ENCODE data around the gene ITCH.

ITCH gene

DNA sequence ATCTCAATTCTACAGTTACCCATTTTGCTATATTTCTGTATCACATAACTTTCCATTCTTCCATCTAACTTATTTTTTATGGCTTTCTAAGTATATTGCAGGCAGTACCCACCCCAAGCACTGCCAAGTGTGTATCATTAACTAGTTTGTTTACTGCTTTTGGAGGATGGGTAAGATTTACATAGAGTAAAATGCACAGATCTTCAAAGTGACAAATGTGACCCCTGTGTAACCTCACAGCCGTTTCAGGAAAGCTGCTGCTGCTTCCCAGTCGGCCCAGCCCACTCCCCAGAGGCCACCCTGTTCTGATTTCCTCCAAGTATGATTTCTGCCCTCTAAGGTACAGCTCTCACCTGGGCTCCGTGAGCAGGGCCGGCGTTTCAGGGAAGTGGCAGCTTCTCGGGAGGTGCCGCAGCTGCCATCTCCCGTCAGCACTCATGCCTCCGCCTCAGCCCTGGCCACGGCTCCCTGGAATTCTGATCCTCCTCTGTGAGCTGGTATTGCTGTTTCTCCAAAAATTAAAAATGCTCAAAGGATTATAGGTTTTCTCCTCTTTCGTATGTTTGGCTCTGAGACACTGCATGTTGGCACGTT lies 180.5 kb downstream of the ITCH start:
- in situ Hi-C loops (cut with HindIII; ENCODE audit: low sequenced_read_pairs) = no loop called here

DNA sequence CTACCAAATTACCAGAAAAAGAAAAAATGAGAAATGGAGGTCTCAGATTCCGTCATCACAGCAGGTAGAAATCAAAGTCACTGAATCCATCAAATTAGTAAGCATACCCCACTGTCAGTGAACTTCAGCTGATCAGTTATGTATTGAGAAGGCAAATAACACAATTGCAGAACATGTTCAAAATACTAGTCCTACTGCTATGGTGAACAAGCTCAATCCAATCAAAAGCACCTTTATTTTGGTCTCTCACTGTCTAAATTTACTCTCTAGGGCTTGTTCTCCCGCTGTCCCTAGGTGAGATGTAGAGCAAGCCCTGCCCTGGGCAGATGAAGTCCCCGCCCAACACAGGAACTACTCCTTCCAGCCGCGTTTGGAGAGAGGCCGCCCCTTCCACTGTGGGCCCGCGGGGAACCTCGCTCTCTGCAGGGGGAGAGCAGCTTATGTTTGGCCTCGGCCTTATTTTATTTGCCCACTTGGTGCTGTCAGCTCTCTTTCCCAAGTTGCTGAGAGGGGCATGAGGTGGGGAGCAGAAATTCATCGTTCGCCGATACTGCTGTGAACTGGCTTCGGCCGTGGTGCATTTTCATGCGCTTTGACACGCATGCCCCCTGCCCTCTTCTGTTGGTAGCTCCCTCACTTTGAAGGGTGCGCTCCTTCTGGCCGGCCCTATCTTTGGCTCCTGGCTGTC lies 181.2 kb downstream of the ITCH start:
- in situ Hi-C loops (cut with HindIII; ENCODE audit: low sequenced_read_pairs) = no loop called here

- in situ Hi-C loops (cut with HindIII; ENCODE audit: low sequenced_read_pairs) = no loop called here
Measured at GRCh38 chr20:34546751-34547181, 183.7 kb downstream of the ITCH start.

- in situ Hi-C loops (cut with HindIII; ENCODE audit: low sequenced_read_pairs) = no loop called here
Measured at GRCh38 chr20:34547844-34548613, 185.0 kb downstream of the ITCH start.

- in situ Hi-C loops (cut with HindIII; ENCODE audit: low sequenced_read_pairs) = no loop called here
Measured at GRCh38 chr20:34549291-34549928, 186.3 kb downstream of the ITCH start.

DNA sequence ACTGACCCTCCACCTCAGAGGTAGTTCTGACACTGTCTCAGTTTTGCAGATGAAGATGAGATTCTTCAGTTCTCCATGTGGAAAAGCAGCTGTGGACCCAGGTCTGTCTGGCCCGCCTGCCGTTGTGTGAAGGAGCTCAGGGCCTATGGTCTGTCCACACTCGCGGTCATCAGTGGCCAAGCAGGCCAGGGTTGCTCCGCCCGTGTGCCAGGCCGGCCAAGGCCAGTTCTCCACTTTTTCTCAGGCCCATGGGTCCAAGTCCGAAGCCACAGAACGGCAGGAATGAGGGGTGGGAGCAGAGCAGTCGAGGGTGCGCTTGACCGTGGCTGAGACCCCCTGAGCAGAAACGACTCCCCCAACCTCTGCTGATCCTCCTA lies 186.8 kb downstream of the ITCH start:
- in situ Hi-C loops (cut with HindIII; ENCODE audit: low sequenced_read_pairs) = no loop called here

DNA sequence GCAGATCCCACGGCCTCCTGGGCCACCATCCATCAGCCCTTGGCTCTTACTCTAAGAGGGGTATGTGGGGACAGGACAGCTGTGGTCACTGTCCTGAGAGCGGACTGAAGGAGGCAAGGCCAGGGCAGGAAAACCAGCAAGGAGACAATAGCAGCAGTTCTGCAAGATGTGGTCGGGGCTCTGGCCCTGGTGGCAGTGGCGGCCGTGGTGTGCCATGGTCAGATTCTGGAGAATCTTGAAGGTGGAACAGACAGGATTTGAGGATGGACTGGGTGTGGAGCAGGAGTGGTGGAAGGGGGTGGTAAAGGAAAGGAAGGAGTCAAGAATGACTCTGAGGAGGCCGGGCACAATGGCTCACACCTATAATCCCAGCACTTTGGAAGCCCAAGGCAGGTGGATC lies 189.5 kb downstream of the ITCH start:
- in situ Hi-C loops (cut with HindIII; ENCODE audit: low sequenced_read_pairs) = no loop called here

GRCh38 chr20:34553366-34553867 lies 190.3 kb downstream of the ITCH start:
- in situ Hi-C loops (cut with HindIII; ENCODE audit: low sequenced_read_pairs) = no loop called here

GRCh38 chr20:34557936-34558319 lies 194.9 kb downstream of the ITCH start:
- in situ Hi-C loops (cut with HindIII; ENCODE audit: low sequenced_read_pairs) = no loop called here

GRCh38 chr20:34558320-34559218 lies 195.5 kb downstream of the ITCH start, which contains the start of gene MAP1LC3A:
Gene MAP1LC3A, plus strand, starts transcription at chr20:34558718. Its CDS starts 151 bp downstream, at chr20:34558869.
- in situ Hi-C loops (cut with HindIII; ENCODE audit: low sequenced_read_pairs) = no loop called here

DNA sequence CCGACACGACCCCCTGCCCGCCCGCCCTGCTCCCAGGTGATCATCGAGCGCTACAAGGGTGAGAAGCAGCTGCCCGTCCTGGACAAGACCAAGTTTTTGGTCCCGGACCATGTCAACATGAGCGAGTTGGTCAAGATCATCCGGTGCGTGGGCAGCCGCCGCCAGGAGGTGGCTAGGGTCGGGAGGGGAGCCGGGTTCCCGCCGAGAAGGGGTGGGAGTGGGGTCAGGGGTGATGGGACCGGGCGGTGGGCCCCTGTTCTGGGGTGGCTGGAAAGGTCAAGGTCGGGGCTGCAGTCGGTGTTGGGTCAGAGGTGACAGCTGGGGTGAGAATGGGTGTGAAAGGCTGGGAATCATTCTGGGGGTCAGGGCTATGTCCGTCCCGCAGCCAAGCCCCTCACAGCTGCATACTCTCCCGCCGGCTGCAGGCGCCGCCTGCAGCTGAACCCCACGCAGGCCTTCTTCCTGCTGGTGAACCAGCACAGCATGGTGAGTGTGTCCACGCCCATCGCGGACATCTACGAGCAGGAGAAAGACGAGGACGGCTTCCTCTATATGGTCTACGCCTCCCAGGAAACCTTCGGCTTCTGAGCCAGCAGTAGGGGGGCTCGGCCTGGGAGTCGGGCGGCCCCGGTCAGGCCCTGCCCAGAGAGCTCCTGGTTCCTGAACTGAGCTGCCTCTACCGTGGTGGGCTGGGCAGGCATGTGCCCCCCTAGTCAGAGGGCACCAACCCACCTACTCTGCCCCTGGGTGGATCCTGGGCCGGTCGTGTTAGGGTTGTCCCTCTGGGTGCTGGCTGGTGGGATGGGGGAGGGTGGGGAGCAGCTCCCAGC lies 196.5 kb downstream of the ITCH start:
- in situ Hi-C loops (cut with HindIII; ENCODE audit: low sequenced_read_pairs) = no loop called here

DNA sequence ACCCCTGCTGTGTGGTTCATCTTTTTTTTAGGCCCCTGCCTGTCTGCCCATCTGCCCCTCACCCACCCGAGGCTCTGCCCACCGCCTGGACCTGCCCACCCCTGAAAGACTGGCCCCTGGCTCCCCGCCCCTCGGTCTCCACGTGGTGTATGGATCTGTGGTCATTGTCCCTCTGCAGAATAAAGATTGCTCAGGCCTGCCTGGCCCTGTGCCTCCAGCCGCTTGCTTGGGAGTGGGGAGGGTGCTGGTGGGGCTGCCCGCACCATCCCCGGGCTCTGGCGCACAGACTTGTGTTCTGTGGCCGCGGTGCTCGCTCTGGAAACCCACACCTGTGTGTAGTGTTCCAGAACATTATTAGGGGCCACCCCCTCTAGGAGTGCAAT lies 197.1 kb downstream of the ITCH start:
- in situ Hi-C loops (cut with HindIII; ENCODE audit: low sequenced_read_pairs) = no loop called here

GRCh38 chr20:34560614-34561013 lies 197.5 kb downstream of the ITCH start:
- in situ Hi-C loops (cut with HindIII; ENCODE audit: low sequenced_read_pairs) = no loop called here

Data from DLD1 (cell line).